Glomerular visceral epithelial cell (primary cell): Measurements from ENCODE around the gene CXorf49B.
"Not testable (repeated sequence)": the region's sequence is repeated elsewhere in the genome, so short reads cannot be mapped to it uniquely, and the experiment has no call there.

Experiments used
- DNase-seq: peaks from one replicate; pipeline ENCODE4 v3.0.0-alpha.2; 2016; ENCODE audit errors: extremely low spot score

The CXorf49B gene

DNA sequence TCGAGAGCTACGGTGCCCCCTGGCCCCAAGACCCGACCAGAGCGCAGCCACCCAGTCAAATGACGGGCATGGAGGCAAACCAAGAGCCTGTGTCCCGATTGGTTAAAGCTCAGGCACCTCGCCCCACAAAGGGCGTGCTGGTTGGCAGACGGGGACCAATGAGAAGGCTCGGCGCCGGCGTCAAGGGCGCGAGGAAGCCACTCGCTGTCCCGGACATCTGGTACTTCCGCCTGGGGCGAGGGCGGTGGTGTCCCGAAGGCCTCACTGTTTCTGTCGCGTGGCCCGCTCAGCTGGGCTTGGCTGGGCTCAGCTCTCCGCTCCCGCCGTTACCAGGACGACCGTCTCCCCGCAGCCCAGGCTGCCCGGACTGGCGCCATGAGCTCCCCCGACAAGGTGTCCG is at the start of gene CXorf49B:
Gene CXorf49B (plus strand): TSS at position 301 of the 400 bp plus-strand sequence. CDS start 75 bp downstream, at position 376.
- DNase-seq: not testable (repeated sequence)

DNA sequence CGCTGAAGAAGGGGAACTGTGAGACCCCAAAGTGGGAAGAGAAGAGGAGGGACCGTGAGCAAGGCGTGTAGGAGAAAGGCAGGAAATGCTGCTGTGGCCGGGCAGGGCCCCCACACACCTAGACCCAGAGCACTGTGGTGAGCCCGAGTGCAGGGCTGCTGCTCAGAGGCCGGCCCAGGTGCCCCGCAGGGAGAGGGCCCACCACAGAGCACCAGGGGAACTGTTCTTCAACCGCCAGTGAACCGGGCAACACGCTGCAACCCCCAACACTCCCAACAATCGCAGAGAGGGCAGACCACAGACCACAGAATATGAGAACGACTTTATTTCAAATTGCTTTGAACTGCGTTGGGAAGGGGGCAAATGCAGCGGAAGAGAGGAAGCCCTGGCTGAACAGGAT is 49.1 kb upstream of the CXorf49B start:
- DNase-seq: not testable (repeated sequence)

DNA sequence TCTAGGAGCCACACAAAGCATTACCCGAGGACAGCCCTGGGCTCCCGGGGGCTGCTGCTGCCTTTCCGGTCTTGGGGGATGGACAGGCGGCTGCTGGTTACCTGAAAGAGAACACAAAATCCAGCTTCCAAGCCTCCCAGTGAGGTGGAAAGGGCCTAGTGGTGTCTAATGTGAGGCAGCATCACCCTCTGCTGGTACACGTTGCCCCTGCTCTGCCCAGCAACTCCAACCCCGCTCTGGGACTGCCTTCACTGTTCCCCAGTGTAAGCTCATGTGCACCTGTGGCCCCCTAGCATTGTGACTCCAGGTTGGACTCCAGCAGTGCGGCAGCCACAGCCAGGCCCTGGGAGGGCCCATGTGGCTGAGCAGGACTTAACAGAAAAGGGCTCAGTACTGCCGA is 47.6 kb upstream of the CXorf49B start:
- DNase-seq: not testable (repeated sequence)

DNA sequence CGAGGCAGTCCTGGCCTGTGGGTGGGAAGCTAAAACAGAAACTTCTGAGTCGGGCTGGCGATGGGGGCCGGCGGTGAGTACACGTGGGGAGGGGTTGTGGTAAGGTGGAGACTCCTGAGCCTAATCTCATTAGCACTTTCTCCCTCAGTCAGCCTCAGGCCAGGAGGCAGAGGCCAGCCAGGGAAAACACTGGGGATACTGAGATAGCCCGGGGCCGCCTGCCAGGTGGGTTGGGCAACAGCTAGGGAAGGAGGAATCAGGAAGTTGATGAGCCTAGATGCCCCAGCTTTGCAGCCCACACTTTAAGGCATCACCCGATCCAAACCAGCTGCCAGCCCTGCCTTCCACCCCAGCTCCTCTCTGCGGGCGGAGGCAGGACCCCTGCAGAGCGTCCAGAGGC is 46.8 kb upstream of the CXorf49B start:
- not testable (repeated sequence) for DNase-seq

- DNase-seq: not testable (repeated sequence)
These were observed 45.0 kb upstream of the CXorf49B start, which contains the start of gene CXorf49 for GRCh38 chrX:71718185-71718584. Gene CXorf49 (minus strand): TSS chrX:71718285. CDS start chrX:71718151, 134 bp downstream.

GRCh38 chrX:71719195-71719594 is 44.0 kb upstream of the CXorf49B start:
- not testable (repeated sequence) for DNase-seq

- DNase-seq: not testable (repeated sequence)
These were observed 42.8 kb upstream of the CXorf49B start for GRCh38 chrX:71720289-71720886.

GRCh38 chrX:71760688-71761281 is 2.4 kb upstream of the CXorf49B start:
- DNase-seq: not testable (repeated sequence)

DNA sequence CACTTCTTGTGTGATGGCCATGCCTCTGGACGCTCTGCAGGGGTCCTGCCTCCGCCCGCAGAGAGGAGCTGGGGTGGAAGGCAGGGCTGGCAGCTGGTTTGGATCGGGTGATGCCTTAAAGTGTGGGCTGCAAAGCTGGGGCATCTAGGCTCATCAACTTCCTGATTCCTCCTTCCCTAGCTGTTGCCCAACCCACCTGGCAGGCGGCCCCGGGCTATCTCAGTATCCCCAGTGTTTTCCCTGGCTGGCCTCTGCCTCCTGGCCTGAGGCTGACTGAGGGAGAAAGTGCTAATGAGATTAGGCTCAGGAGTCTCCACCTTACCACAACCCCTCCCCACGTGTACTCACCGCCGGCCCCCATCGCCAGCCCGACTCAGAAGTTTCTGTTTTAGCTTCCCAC is 1.7 kb downstream of the CXorf49B start:
- DNase-seq: not testable (repeated sequence)

DNA sequence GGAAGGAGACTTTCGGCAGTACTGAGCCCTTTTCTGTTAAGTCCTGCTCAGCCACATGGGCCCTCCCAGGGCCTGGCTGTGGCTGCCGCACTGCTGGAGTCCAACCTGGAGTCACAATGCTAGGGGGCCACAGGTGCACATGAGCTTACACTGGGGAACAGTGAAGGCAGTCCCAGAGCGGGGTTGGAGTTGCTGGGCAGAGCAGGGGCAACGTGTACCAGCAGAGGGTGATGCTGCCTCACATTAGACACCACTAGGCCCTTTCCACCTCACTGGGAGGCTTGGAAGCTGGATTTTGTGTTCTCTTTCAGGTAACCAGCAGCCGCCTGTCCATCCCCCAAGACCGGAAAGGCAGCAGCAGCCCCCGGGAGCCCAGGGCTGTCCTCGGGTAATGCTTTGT is 2.5 kb downstream of the CXorf49B start:
- not testable (repeated sequence) for DNase-seq

GRCh38 chrX:71767134-71767533 is 4.0 kb downstream of the CXorf49B start:
- not testable (repeated sequence) for DNase-seq

GRCh38 chrX:71778322-71778721 is 15.2 kb downstream of the CXorf49B start:
- DNase-seq: not testable (repeated sequence)

GRCh38 chrX:71782225-71782949 is 19.2 kb downstream of the CXorf49B start:
- not testable (repeated sequence) for DNase-seq

- not testable (repeated sequence) for DNase-seq
These were observed 19.8 kb downstream of the CXorf49B start for GRCh38 chrX:71782950-71783299.

DNA sequence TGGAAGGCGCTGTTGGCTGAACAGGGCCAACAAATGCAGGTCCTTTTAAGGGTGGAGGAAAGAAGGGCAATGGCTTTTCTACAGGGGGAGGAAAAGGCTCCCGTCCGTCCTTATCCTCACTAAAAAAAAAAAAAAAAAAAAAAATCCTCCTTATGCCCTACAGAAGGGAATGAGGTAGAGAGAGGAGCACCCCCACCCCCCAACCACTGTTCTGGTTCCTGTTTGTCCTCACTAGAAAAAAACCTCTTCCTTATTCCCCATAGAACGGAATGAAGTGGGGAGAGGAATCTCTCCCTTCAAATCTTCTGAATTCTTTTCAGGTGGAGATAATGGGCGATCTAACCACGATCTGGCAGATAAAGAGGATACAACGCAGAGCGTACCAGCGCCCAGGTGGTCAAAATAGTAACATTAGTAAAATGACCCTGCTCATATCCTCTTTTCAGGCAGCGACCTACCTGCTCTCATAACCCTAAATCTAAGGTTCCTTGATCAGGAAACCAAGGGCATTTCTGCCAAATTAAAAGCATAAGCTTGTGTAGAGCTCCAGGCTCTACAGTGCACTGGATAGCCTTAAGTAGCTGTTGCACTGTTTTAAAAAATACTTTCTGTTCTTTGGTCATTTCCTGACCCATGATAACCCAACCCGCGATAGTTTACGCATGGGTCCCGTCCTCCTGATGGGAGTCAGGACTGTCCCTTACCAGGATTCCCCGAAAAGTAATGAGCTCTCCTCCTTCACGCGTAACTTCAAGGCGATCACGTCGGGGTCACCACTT is 20.6 kb downstream of the CXorf49B start:
- DNase-seq: not testable (repeated sequence)

DNA sequence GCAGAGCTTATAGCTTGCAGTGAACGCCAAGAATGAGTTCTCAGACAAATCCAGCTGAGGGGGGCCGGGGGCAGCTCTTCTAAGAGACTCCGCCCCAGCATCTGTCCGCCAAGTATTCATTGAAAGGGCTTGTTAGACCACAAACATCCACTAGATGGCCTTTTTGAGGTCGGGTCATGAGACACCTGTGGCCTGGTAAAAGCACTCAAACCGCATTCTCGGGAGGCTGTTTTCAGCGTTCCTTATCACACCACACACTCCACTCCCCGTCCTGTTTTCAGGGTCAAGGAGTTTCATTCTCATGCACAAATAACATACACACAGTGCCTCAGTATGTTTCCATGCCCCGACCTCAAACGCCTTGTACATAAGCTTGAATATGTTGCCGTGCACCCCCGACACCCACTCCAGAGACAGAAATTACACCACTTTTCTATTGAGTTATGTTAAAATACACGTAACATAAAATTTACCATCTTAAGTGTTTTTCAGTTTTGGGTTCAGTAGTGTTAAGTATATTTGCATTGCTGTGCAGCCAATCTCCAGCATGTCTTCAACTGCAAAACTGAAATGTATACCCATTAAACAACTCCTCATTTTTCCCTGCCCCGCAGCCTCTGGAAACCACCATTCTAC is 21.3 kb downstream of the CXorf49B start:
- DNase-seq: not testable (repeated sequence)

DNA sequence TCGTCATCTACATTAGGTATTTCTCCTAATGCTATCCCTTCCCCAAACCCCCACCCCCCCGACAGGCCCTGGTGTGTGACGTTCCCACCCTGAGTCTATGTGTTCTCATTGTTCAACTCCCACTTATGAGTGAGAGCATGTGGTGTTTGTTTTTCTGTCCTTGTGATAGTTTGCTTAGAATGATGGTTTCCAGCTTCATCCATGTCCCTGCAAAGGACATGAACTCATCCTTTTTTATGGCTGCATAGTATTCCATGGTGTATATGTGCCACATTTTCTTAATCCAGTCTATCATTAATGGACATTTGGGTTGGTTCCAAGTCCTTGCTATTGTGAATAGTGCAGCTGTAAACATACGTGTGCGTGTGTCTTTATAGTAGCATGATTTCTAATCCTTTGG is 43.3 kb downstream of the CXorf49B start:
- not testable (repeated sequence) for DNase-seq

- DNase-seq: no peak
These were observed 46.7 kb downstream of the CXorf49B start for GRCh38 chrX:71809886-71810285.

- DNase-seq: no peak
These were observed 51.2 kb downstream of the CXorf49B start for GRCh38 chrX:71814123-71814912.

- DNase-seq: no peak
These were observed 52.2 kb downstream of the CXorf49B start for GRCh38 chrX:71815121-71815905.
